Esophagus muscularis mucosa (tissue), 4 donors: ENCODE measurements around the gene FDX2. TPM values are rescaled to one million over a fixed set of nuclear protein-coding genes. Genes with fewer than 3 reads are reported as not detected.

ENCODE experiments used
- DNase-seq: peaks from one replicate; pipeline ENCODE4 v3.0.0-alpha.2; 2017; ENCODE audit errors: extremely low spot score
- H3K27ac ChIP-seq, 4 donors: fragments of 200-600 bp; sonication (generic); replicated peaks in 1 of 4; 1 replicate in 3 of 4; 2 replicates in 1 of 4; pipeline ENCODE4 v1.5.1; 2016 to 2019; ENCODE audit warnings: mild to moderate bottlenecking in 1 of 4
- H3K27me3 ChIP-seq, 4 donors: fragments of 200-600 bp; sonication (generic); one replicate each; pipeline versions ENCODE4 v1.5.1 to v1.6.0; 2016 to 2019
- H3K36me3 ChIP-seq, 4 donors: fragments of 200-600 bp; sonication (generic); one replicate each; pipeline ENCODE4 v1.5.1; 2016 to 2019
- H3K4me1 ChIP-seq, 4 donors: fragments of 200-600 bp; sonication (generic); one replicate each; pipeline ENCODE4 v1.5.1; 2016 to 2019
- H3K4me3 ChIP-seq, 4 donors: fragments of 200-600 bp; sonication (generic); 1 replicate in 2 of 4; 2 replicates in 2 of 4; pipeline ENCODE4 v1.5.1; 2016 to 2019; ENCODE audit warnings: mild to moderate bottlenecking in 4 of 4, moderate library complexity in 1 of 4
- H3K9me3 ChIP-seq, 4 donors: fragments of 200-600 bp; sonication (generic); 1 replicate in 3 of 4; 2 replicates in 1 of 4; pipeline ENCODE4 v1.5.1; 2016 to 2019
- EP300 ChIP-seq: sonication (generic); formaldehyde crosslinking; IDR thresholded peaks from one replicate; pipeline ENCODE4 v1.6.1; 2017; ENCODE audit warnings: antibody characterized with exemption
- POLR2A ChIP-seq: fragments of 450-650 bp; IDR thresholded peaks from one replicate; pipeline ENCODE4 v1.6.1; 2017; ENCODE audit warnings: antibody characterized with exemption, moderate library complexity, mild to moderate bottlenecking, low read depth
- POLR2AphosphoS5 ChIP-seq, 2 donors: sonication (generic); formaldehyde crosslinking; IDR thresholded peaks; one replicate each; pipeline ENCODE4 v1.6.1; 2017; ENCODE audit warnings: antibody characterized with exemption in 2 of 2
- WGBS: methylation state at CpG from one replicate; pipeline ENCODE4 v1.1.5; 2018; 5-methylcytosine and 5-hydroxymethylcytosine counted together
- intact Hi-C: fragments of 100-400 bp; cut with DNase I; formaldehyde crosslinking; loops from one replicate; pipeline ENCODE4 v1.15.1; 2023
- total RNA-seq, 4 donors: library from RNA; depleted of rRNA; stranded (reverse); fragments of >200 nt; gene quantifications; one replicate each; pipeline versions ENCODE4 v1.1.0 to v1.2.1, GENCODE V29; 2016
- TF ChIP-seq, protein P1 (sequence below), 3 experiments: fragments of 200-600 bp in 2 of 3; fragments of 450-650 bp in 1 of 3; sonication (generic) in 2 of 3; IDR thresholded peaks; one replicate each; pipeline ENCODE4 v1.5.1; 2017 to 2019; ENCODE audit warnings: antibody characterized with exemption in 3 of 3, mild to moderate bottlenecking in 2 of 3, moderate library complexity in 1 of 3

Gene FDX2
- 10 to 100 TPM; 16.6 to 29.6 (median 26.5) TPM for total RNA-seq

DNA sequence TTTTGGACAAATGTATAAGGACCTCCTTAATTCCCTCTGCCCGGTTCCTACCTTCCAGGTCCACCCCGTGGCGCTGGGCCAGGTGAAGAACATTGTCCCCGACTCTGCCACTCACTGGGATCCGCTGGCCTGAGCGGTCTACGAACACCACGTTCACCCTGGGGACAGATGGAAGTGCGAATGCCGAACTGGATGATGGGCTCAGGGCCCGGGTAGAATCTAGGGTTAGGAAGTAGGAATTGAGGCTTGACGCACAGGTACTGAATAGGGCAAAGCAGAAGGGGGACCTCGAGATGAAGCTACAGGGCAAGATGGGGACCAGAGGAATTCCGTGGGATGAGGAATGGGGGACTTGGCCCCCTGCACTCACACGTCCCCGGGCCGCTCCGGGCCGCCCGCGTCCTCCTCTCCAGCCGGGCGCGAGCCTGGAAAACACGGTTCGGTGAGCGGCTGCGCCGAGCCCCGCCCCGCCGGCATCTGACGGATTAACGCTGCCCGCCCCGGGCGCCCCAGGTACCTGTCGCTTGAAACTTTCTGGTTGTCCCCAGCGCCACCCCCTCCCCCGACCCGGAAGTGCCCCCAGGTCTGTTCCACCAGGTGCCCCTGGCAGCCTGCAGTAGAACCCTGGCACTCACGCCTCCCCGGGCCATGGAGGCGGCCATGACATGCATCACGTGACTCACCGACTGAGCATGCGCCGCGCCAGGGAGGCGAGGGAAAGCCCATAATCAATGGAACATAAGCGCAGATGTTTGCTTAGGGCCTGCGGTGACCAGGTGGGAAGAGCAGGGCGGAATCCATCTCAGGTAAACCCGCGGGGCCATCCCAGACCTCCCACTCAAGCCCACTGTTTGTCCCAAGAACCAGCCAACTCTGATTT, at the start of gene FDX2:
FDX2 (minus strand) TSS at position 681 of the 880 bp plus-strand sequence; CDS start at position 662, 19 bp downstream.
- H3K27me3 ChIP-seq, result no peaks in the 10 kb centered on the region
- peaks cover 14 to 23% (median 18%) of the 10 kb centered on the region in 4 donors for H3K4me1 ChIP-seq
- intact Hi-C loops, result no loop called here
- no peaks in the 10 kb centered on the region for H3K9me3 ChIP-seq
- 2% methylated on average over 19 of the region's 55 CpGs for WGBS
- peak within 1 kb of the TSS; percentile 80 to 93 (median 92) for H3K4me3 ChIP-seq
- peaks cover 32 to 58% (median 47%) of the 10 kb centered on the region in 4 donors for H3K36me3 ChIP-seq
- TF ChIP-seq, protein P1, sequence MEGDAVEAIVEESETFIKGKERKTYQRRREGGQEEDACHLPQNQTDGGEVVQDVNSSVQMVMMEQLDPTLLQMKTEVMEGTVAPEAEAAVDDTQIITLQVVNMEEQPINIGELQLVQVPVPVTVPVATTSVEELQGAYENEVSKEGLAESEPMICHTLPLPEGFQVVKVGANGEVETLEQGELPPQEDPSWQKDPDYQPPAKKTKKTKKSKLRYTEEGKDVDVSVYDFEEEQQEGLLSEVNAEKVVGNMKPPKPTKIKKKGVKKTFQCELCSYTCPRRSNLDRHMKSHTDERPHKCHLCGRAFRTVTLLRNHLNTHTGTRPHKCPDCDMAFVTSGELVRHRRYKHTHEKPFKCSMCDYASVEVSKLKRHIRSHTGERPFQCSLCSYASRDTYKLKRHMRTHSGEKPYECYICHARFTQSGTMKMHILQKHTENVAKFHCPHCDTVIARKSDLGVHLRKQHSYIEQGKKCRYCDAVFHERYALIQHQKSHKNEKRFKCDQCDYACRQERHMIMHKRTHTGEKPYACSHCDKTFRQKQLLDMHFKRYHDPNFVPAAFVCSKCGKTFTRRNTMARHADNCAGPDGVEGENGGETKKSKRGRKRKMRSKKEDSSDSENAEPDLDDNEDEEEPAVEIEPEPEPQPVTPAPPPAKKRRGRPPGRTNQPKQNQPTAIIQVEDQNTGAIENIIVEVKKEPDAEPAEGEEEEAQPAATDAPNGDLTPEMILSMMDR (IDR thresholded peaks at IDR 0.05), result no peak
- TF ChIP-seq POLR2AphosphoS5 (IDR thresholded peaks at IDR 0.05), result peak; percentile 66 to 84
- H3K27ac ChIP-seq, result peak within 1 kb of the TSS; percentile 59 to 76 (median 70)
- DNase-seq, result peak; percentile 97

DNA sequence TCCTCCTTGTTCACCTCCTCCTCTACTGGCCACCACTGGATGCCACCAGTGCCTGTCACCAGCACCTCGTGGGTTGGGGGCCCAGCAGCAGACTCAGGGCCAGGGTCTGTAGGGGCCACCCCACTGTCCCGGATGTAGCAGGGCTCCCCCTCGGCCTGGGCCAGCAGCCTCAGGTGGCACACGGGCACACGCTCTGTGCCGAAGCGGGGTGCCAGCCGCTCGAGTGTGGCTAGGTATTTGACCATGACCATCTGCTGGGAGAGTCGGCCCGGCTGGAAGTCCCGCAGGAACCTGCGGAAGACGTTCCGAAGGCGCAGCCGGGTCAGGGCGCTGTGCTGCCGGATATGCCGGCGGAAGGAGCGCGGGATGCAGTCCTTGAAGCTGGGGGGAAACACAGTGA, 49.7 kb upstream of the FDX2 start:
- no peak overlapping the region for H3K4me3 ChIP-seq
- peaks cover 66 to 100% (median 96%) of the 10 kb centered on the region in 4 donors for H3K36me3 ChIP-seq
- DNase-seq, result no peak
- intact Hi-C loops, result no loop called here
- H3K4me1 ChIP-seq, result no peaks in the 10 kb centered on the region
- 94% methylated on average over 22 of the region's 23 CpGs for WGBS
- H3K9me3 ChIP-seq, result no peaks in the 10 kb centered on the region
- no peak overlapping the region for H3K27ac ChIP-seq
- TF ChIP-seq EP300 (no peak), POLR2A (no peak), POLR2AphosphoS5 (IDR thresholded peaks at IDR 0.05) (no peak)
- TF ChIP-seq, protein P1 (IDR thresholded peaks at IDR 0.05), result no peak
- no peaks in the 10 kb centered on the region for H3K27me3 ChIP-seq

DNA sequence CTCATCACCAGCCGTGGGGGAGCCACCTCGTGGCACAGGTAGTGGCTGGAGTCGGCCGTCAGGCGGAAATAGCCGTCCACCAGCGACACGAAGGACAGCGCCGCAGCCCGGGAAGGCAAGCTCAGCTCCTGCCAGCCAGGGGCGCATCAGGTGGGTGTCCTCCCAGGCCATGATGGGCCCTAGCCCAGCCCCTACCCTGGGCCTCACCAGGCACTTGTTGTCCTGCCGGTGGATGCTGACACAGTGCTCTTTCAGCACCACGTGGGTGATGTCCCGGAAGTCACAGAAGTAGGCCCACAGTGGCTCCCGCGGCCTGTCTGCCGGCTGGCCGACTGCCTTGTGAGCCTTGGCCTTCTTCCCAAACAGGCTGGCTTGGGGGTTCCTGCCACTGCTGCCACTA, 48.8 kb upstream of the FDX2 start:
- no peaks in the 10 kb centered on the region for H3K27me3 ChIP-seq
- intact Hi-C loops, result no loop called here
- H3K27ac ChIP-seq, result no peak overlapping the region
- WGBS, result 92% methylated on average over 9 of the region's 19 CpGs
- no peak for DNase-seq
- no peaks in the 10 kb centered on the region for H3K4me1 ChIP-seq
- peaks cover 59 to 100% (median 97%) of the 10 kb centered on the region in 4 donors for H3K36me3 ChIP-seq
- H3K4me3 ChIP-seq, result no peak overlapping the region
- TF ChIP-seq, protein P1 (IDR thresholded peaks at IDR 0.05), result no peak
- no peak for TF ChIP-seq EP300
- TF ChIP-seq POLR2AphosphoS5 (IDR thresholded peaks at IDR 0.05), result no peak
- TF ChIP-seq POLR2A, result no peak
- no peaks in the 10 kb centered on the region for H3K9me3 ChIP-seq

DNA sequence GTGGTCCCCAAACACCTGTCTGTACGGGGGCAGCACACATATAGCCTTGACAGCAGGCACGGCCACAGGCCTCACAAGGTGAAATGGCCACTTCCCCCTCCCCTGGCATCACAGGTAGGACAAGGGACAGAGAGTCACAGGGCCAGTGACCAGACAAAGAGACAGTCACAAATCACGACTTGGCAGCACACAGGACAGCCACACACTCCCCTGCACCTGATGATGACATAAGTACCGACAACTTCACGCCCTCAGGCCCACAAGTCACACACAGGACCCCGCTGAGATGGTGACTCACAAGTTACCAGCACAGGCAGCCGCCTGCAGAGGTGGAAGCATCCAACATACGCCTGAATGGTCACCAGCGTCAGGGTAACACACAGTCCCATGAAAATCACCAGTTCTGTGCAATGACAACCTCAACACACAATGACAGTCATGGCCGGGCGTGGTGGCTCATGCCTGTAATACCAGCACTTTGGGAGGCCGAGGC, 48.0 kb upstream of the FDX2 start:
- DNase-seq, result no peak
- H3K9me3 ChIP-seq, result no peaks in the 10 kb centered on the region
- H3K36me3 ChIP-seq, result peaks cover 55 to 100% (median 98%) of the 10 kb centered on the region in 4 donors
- H3K27ac ChIP-seq, result no peak overlapping the region
- WGBS, result 93% methylated on average over 8 of the region's 12 CpGs
- H3K4me1 ChIP-seq, result no peaks in the 10 kb centered on the region
- H3K4me3 ChIP-seq, result no peak overlapping the region
- H3K27me3 ChIP-seq, result no peaks in the 10 kb centered on the region
- intact Hi-C loops, result no loop called here
- TF ChIP-seq, protein P1 (IDR thresholded peaks at IDR 0.05), result no peak
- no peak for TF ChIP-seq POLR2AphosphoS5 (IDR thresholded peaks at IDR 0.05)
- no peak for TF ChIP-seq EP300
- TF ChIP-seq POLR2A, result no peak
